Measurements from ENCODE around the gene PCED1B. TPM values are rescaled to one million over a fixed set of nuclear protein-coding genes. Genes with fewer than 3 reads are reported as not detected.
A peak's percentile ranks its signal among the peaks of the same experiment; 100 is the strongest.
"Not testable (repeated sequence)": the region's sequence is repeated elsewhere in the genome, so short reads cannot be mapped to it uniquely, and the experiment has no call there.

The PCED1B gene
- total and polyA plus RNA-seq, 4 donors: 0.55 to 3.6 (median 1.9) TPM

DNA sequence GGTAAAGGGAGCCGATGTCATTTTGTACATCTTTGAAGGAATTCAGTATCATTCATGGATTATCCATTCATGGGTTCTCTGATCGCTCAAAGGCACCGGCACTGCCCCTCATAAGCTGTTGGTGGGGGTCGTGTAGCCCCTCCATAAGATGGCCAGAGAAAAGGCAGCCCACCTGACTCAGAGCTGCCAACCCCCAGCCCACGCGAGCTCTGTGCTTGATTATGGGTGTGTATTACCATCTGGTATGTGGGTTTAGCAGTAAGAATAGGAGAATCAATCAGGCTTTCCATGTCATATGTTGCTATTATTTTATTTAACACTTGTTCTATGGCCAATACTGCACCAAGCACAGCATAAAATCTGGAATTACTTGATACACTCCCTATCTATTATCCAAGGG lies 32.4 kb downstream of the PCED1B start:
- Histone ChIP-seq H3K4me1 (ENCODE audit: control insufficient read depth, insufficient read depth, low read length) (peaks cover 2% of the 10 kb centered on the region), H3K27ac (ENCODE audit: low read depth, low read length) (no peak overlapping the region), H3K9me3 (ENCODE audit: control insufficient read depth, insufficient read depth, low read length) (no peaks in the 10 kb centered on the region), H3K27me3 (ENCODE audit: control insufficient read depth, insufficient read depth, low read length) (no peaks in the 10 kb centered on the region), H3K36me3 (ENCODE audit: control insufficient read depth, insufficient read depth, low read length) (no peaks in the 10 kb centered on the region), H3K4me3 (ENCODE audit: low read depth, low read length) (no peak overlapping the region)
- no peak for DNase-seq (ENCODE audit: low read depth in 4 of 6, low spot score in 6 of 6)
- no CpG with 5 or more reads among the region's 6 CpGs for WGBS (ENCODE audit: insufficient coverage)

DNA sequence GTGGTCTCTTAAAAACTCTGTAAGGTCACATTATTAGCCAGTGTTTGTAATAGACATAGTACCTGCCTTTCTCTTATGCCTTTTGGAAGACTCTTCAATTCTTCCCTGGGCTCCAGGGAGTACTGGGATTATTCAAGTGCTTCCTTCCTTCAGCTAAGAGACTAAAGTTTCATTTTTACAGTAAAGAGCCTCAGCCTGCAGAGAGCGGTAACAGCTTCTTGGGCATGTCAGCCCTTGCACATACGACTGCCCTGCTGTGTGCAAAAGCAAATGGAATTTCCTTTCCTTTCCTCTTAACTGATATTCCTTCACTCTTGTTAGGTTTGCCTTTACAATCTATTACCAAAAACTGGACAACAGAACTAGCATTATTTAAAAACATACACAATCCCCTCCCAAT lies 33.3 kb downstream of the PCED1B start:
- Histone ChIP-seq H3K9me3 (ENCODE audit: control insufficient read depth, insufficient read depth, low read length) (no peaks in the 10 kb centered on the region), H3K27me3 (ENCODE audit: control insufficient read depth, insufficient read depth, low read length) (no peaks in the 10 kb centered on the region), H3K27ac (ENCODE audit: low read depth, low read length) (no peak overlapping the region), H3K4me1 (ENCODE audit: control insufficient read depth, insufficient read depth, low read length) (peaks cover 2% of the 10 kb centered on the region), H3K4me3 (ENCODE audit: low read depth, low read length) (no peak overlapping the region), H3K36me3 (ENCODE audit: control insufficient read depth, insufficient read depth, low read length) (no peaks in the 10 kb centered on the region)
- 80% methylated on average over 1 of the region's 2 CpGs for WGBS (ENCODE audit: insufficient coverage)
- DNase-seq (ENCODE audit: low read depth in 4 of 6, low spot score in 6 of 6): peak in 1 of 6 donors; percentile 32

DNA sequence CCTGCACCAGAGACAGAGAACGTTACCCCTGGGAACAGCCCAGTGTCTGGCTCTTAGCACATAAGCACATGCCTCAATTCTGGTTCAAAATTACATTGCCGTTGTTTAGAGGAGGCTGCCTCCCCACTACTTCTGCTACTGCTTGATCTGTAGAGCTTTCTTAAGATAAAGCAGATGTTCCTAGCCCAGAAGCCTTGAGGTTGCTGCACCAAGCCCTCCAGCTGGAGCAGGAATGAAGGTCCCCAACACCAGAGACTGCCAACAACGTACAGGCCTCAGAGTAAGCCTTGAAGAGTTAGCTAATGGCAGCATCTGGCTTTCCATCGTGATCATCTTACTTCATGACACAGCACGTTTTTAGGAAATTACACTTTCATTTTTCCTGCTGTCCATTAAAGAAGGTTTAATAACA lies 35.1 kb downstream of the PCED1B start:
- H3K27me3 ChIP-seq (ENCODE audit: control insufficient read depth, insufficient read depth, low read length): no peaks in the 10 kb centered on the region
- 78% methylated on average over 3 of the region's 5 CpGs for WGBS (ENCODE audit: insufficient coverage)

DNA sequence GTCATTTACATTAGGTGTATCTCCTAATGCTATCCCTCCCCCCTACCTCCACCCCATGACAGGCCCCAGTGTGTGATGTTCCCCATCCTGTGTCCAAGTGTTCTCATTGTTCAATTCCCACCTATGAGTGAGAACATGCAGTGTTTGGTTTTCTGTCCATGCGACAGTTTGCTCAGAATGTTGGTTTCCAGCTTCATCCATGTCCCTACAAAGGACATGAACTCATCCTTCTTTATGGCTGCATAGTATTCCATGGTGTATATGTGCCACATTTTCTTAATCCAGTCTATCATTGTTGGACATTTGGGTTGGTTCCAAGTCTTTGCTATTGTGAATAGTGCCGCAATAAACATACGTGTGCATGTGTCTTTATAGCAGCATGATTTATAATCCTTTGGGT lies 37.9 kb downstream of the PCED1B start:
- not testable (repeated sequence) for H3K27ac ChIP-seq (ENCODE audit: low read depth, low read length); H3K4me3 ChIP-seq (ENCODE audit: low read depth, low read length); H3K36me3 ChIP-seq (ENCODE audit: control insufficient read depth, insufficient read depth, low read length); H3K27me3 ChIP-seq (ENCODE audit: control insufficient read depth, insufficient read depth, low read length); DNase-seq (ENCODE audit: low read depth in 4 of 6, low spot score in 6 of 6); H3K9me3 ChIP-seq (ENCODE audit: control insufficient read depth, insufficient read depth, low read length); H3K4me1 ChIP-seq (ENCODE audit: control insufficient read depth, insufficient read depth, low read length)
- whole genome bisulfite sequencing (ENCODE audit: insufficient coverage): no CpG with 5 or more reads among the region's 3 CpGs

More for the DNA sequence above, 35.1 kb downstream of the PCED1B start:
- Histone ChIP-seq H3K4me1 (ENCODE audit: control insufficient read depth, insufficient read depth, low read length) (peaks cover 2% of the 10 kb centered on the region), H3K9me3 (ENCODE audit: control insufficient read depth, insufficient read depth, low read length) (no peaks in the 10 kb centered on the region), H3K36me3 (ENCODE audit: control insufficient read depth, insufficient read depth, low read length) (no peaks in the 10 kb centered on the region), H3K4me3 (ENCODE audit: low read depth, low read length) (no peak overlapping the region), H3K27ac (ENCODE audit: low read depth, low read length) (no peak overlapping the region)
- no peak for DNase-seq (ENCODE audit: low read depth in 4 of 6, low spot score in 6 of 6)

DNA sequence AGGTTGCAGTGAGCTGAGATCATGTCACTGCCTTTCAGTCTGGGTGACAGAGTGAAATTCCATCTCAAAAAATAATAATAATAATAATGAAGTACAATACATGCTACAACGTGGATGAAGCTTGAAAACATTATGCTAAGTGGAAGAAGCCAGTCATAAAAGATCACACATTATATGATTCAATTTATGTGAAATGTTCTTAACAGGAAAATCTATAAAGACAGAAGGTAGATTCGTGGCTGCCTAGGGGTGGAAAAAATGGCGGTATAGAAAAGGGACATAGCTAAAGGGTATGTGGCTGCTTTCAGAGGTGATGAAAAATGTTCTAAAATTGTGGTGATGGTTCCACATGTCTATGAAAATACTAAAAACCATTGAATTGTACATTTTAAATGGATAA lies 41.3 kb downstream of the PCED1B start:
- Histone ChIP-seq H3K4me1 (ENCODE audit: control insufficient read depth, insufficient read depth, low read length) (no peaks in the 10 kb centered on the region), H3K9me3 (ENCODE audit: control insufficient read depth, insufficient read depth, low read length) (no peaks in the 10 kb centered on the region), H3K27ac (ENCODE audit: low read depth, low read length) (no peak overlapping the region), H3K36me3 (ENCODE audit: control insufficient read depth, insufficient read depth, low read length) (no peaks in the 10 kb centered on the region), H3K4me3 (ENCODE audit: low read depth, low read length) (no peak overlapping the region), H3K27me3 (ENCODE audit: control insufficient read depth, insufficient read depth, low read length) (no peaks in the 10 kb centered on the region)
- 100% methylated on average over 2 of the region's 3 CpGs for WGBS (ENCODE audit: insufficient coverage)
- DNase-seq (ENCODE audit: low read depth in 4 of 6, low spot score in 6 of 6): no peak

DNA sequence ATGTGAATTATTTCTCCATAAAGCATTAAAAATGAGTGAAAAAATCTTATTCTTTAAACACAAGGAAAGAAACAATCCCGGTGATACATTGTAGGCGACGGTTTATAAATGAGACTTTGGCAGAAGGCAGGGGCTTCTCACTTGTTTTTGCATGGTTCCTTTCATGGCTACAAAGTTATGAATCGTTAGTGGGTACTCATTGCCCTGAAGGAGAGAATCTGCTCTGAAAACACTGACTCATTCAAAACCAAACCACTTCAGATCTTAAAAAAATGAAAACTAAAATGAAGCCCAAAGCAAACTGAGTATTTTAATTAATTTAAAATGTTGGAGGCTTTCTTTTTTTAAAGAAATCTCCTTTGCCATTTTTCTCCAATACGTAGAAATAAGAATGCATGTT lies 41.7 kb downstream of the PCED1B start:
- Histone ChIP-seq H3K4me1 (ENCODE audit: control insufficient read depth, insufficient read depth, low read length) (no peaks in the 10 kb centered on the region), H3K36me3 (ENCODE audit: control insufficient read depth, insufficient read depth, low read length) (no peaks in the 10 kb centered on the region), H3K27ac (ENCODE audit: low read depth, low read length) (no peak overlapping the region), H3K4me3 (ENCODE audit: low read depth, low read length) (no peak overlapping the region), H3K9me3 (ENCODE audit: control insufficient read depth, insufficient read depth, low read length) (no peaks in the 10 kb centered on the region), H3K27me3 (ENCODE audit: control insufficient read depth, insufficient read depth, low read length) (no peaks in the 10 kb centered on the region)
- DNase-seq (ENCODE audit: low read depth in 4 of 6, low spot score in 6 of 6): no peak
- no CpG with 5 or more reads among the region's 5 CpGs for WGBS (ENCODE audit: insufficient coverage)

DNA sequence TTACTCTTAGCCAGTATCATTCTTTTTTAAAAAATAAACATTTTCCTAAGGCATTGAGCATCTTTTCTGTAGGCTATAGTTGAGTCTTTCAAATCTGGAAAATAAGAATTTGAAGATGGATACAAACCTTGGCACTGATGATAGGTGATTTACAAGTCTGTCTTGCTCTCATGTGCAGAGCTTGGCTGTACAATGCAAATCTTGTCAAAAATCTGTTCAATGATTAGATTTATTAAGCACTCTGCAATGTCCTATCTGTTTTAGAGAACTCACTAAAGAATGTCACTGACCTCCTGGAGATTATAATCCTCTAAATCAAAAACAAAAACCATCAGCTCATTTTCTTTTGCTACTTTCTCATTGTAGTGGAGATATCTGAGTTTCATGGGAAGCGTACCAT lies 43.2 kb downstream of the PCED1B start:
- Histone ChIP-seq H3K27ac (ENCODE audit: low read depth, low read length) (no peak overlapping the region), H3K36me3 (ENCODE audit: control insufficient read depth, insufficient read depth, low read length) (no peaks in the 10 kb centered on the region), H3K4me3 (ENCODE audit: low read depth, low read length) (no peak overlapping the region), H3K27me3 (ENCODE audit: control insufficient read depth, insufficient read depth, low read length) (no peaks in the 10 kb centered on the region), H3K9me3 (ENCODE audit: control insufficient read depth, insufficient read depth, low read length) (no peaks in the 10 kb centered on the region), H3K4me1 (ENCODE audit: control insufficient read depth, insufficient read depth, low read length) (no peaks in the 10 kb centered on the region)
- WGBS (ENCODE audit: insufficient coverage): no CpG with 5 or more reads among the region's 1 CpG
- no peak for DNase-seq (ENCODE audit: low read depth in 4 of 6, low spot score in 6 of 6)

DNA sequence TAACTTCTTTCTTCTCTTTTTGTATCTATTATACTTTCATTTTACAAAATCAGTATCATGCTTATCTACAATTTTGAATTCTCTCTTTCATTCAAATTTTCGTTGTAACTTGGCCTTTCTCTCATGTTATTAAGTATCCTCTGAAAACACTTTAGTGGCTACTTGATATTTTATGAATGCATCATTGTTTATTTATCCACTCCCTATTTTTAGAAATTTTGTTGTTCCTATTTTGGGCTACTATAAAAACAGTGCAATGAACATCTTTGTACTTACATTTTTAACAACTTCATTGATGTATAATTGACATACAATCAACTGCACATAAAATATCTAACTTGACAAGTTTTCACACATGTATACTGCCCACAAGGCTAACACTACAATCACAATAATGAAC lies 44.3 kb downstream of the PCED1B start:
- no peak overlapping the region for H3K4me3 ChIP-seq (ENCODE audit: low read depth, low read length)
- H3K27me3 ChIP-seq (ENCODE audit: control insufficient read depth, insufficient read depth, low read length): no peaks in the 10 kb centered on the region
- no CpG with 5 or more reads among the region's 1 CpG for WGBS (ENCODE audit: insufficient coverage)
- H3K27ac ChIP-seq (ENCODE audit: low read depth, low read length): no peak overlapping the region
- no peaks in the 10 kb centered on the region for H3K4me1 ChIP-seq (ENCODE audit: control insufficient read depth, insufficient read depth, low read length)
- DNase-seq (ENCODE audit: low read depth in 4 of 6, low spot score in 6 of 6): no peak
- no peaks in the 10 kb centered on the region for H3K36me3 ChIP-seq (ENCODE audit: control insufficient read depth, insufficient read depth, low read length)
- H3K9me3 ChIP-seq (ENCODE audit: control insufficient read depth, insufficient read depth, low read length): no peaks in the 10 kb centered on the region

DNA sequence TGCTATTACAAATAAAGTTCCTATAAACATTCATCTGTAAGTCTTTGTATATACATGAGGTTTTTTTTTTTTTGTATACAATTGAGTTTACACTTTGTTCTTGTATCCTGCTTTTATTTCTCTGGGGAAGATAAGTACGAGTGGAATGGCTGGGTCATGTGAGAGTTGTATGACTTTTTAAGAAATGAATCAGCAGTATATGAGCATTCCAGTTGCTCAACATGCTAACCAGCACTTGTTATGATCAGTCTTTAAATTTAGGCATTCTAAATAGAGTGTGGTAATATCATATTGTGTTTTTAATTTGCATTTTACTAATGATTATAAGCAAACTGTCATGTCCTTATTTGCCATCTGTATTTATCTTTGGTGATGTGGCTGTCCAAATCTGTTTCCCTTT lies 45.0 kb downstream of the PCED1B start:
- Histone ChIP-seq H3K27me3 (ENCODE audit: control insufficient read depth, insufficient read depth, low read length) (no peaks in the 10 kb centered on the region), H3K4me3 (ENCODE audit: low read depth, low read length) (no peak overlapping the region), H3K27ac (ENCODE audit: low read depth, low read length) (no peak overlapping the region), H3K4me1 (ENCODE audit: control insufficient read depth, insufficient read depth, low read length) (no peaks in the 10 kb centered on the region), H3K9me3 (ENCODE audit: control insufficient read depth, insufficient read depth, low read length) (no peaks in the 10 kb centered on the region), H3K36me3 (ENCODE audit: control insufficient read depth, insufficient read depth, low read length) (no peaks in the 10 kb centered on the region)
- 80% methylated on average over 1 of the region's 1 CpG for WGBS (ENCODE audit: insufficient coverage)
- DNase-seq (ENCODE audit: low read depth in 4 of 6, low spot score in 6 of 6): no peak

DNA sequence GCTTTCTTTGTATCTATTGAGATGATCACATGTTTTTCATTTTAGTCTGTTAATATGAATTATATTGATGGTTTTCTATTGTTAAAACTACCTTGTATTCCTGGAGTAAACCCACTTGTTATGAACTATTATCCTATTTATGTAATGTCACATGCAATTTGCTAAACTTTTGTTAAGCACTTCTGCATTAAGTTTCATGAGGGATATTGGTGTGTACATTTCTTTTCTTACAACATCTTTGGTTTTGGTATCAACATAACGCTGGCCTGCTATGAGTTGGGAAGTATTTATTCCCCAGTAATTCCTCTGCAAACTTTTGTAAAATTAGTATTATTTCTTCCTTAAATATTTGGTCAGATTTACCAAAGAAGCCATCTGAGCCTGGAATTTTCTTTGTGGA lies 46.8 kb downstream of the PCED1B start:
- WGBS (ENCODE audit: insufficient coverage): no CpG with 5 or more reads among the region's 1 CpG
- H3K27me3 ChIP-seq (ENCODE audit: control insufficient read depth, insufficient read depth, low read length): no peaks in the 10 kb centered on the region
- H3K36me3 ChIP-seq (ENCODE audit: control insufficient read depth, insufficient read depth, low read length): no peaks in the 10 kb centered on the region

More for the DNA sequence above, 46.8 kb downstream of the PCED1B start:
- no peak overlapping the region for H3K4me3 ChIP-seq (ENCODE audit: low read depth, low read length)
- no peak overlapping the region for H3K27ac ChIP-seq (ENCODE audit: low read depth, low read length)
- H3K9me3 ChIP-seq (ENCODE audit: control insufficient read depth, insufficient read depth, low read length): no peaks in the 10 kb centered on the region
- DNase-seq (ENCODE audit: low read depth in 4 of 6, low spot score in 6 of 6): no peak
- H3K4me1 ChIP-seq (ENCODE audit: control insufficient read depth, insufficient read depth, low read length): no peaks in the 10 kb centered on the region
